Thymus (tissue), 11 donors: Measurements from ENCODE around the gene HOXA13. TPM values are rescaled to one million over a fixed set of nuclear protein-coding genes. Genes with fewer than 3 reads are reported as not detected.

Experiments
- DNase-seq, 9 donors: peaks; one replicate each; pipeline ENCODE4 v3.0.0-alpha.2; 2013; ENCODE audit warnings: low spot score in 9 of 9, low read depth in 6 of 9, missing footprints in 1 of 9
- H3K27ac ChIP-seq, 2 donors: one replicate each; pipeline ENCODE4 v1.5.1; 2013; ENCODE audit warnings: control low read depth in 1 of 2, low read depth in 1 of 2, low read length in 1 of 2, mild to moderate bottlenecking in 1 of 2, moderate library complexity in 1 of 2
- H3K27me3 ChIP-seq, 2 donors: one replicate each; pipeline ENCODE4 v1.5.1; 2013; ENCODE audit warnings: low read length in 1 of 2; ENCODE audit not compliant: control insufficient read depth in 2 of 2, insufficient read depth in 1 of 2
- H3K36me3 ChIP-seq, 2 donors: one replicate each; pipeline ENCODE4 v1.5.1; 2013; ENCODE audit warnings: low read length in 1 of 2, mild to moderate bottlenecking in 1 of 2, moderate library complexity in 1 of 2; ENCODE audit not compliant: control insufficient read depth in 2 of 2, insufficient read depth in 2 of 2
- H3K4me1 ChIP-seq, 2 donors: one replicate each; pipeline ENCODE4 v1.5.1; 2013; ENCODE audit warnings: low read length in 2 of 2; ENCODE audit not compliant: control insufficient read depth in 2 of 2, insufficient read depth in 2 of 2
- H3K4me3 ChIP-seq, 2 donors: one replicate each; pipeline ENCODE4 v1.5.1; 2013; ENCODE audit warnings: low read length in 2 of 2, control low read depth in 1 of 2, mild to moderate bottlenecking in 1 of 2
- H3K9me3 ChIP-seq, 2 donors: one replicate each; pipeline ENCODE4 v1.5.1; 2013; ENCODE audit warnings: low read length in 1 of 2, mild to moderate bottlenecking in 1 of 2; ENCODE audit not compliant: control insufficient read depth in 2 of 2, insufficient read depth in 1 of 2
- WGBS: extraction: QIAGEN DNeasy Blood & Tissue Kit; methylation state at CpG from one replicate; pipeline ENCODE4 v1.1.7; 2013; 5-methylcytosine and 5-hydroxymethylcytosine counted together
- polyA plus RNA-seq: library from polyadenylated mRNA; stranded (reverse); fragments of 200-250 nt; gene quantifications from one replicate; pipeline ENCODE4 v1.2.3, GENCODE V29; 2013
- total RNA-seq: library from RNA; stranded (reverse); fragments of 120-200 nt; gene quantifications from one replicate; pipeline ENCODE4 v1.2.4, GENCODE V29; 2013
- donor health status: healthy.

Gene HOXA13
- total and polyA plus RNA-seq, 2 donors, result 0.02 TPM; not detected in 1

GRCh38 chr7:27244488-27245123 is 44.7 kb upstream of the HOXA13 start:
- DNase-seq, result no peak
- H3K4me1 ChIP-seq, result peaks cover 0 to 8% of the 10 kb centered on the region in 2 donors
- WGBS, result 16% methylated on average over 18 of the region's 18 CpGs
- H3K36me3 ChIP-seq, result no peaks in the 10 kb centered on the region
- peaks cover 0 to 3% of the 10 kb centered on the region in 2 donors for H3K9me3 ChIP-seq
- no peak overlapping the region for H3K27ac ChIP-seq
- H3K4me3 ChIP-seq, result no peak overlapping the region
- peaks cover 92 to 100% of the 10 kb centered on the region in 2 donors for H3K27me3 ChIP-seq

GRCh38 chr7:27243340-27244163 is 43.7 kb upstream of the HOXA13 start:
- no peak overlapping the region for H3K4me3 ChIP-seq
- H3K27ac ChIP-seq, result no peak overlapping the region
- 6% methylated on average over 43 of the region's 43 CpGs for WGBS
- H3K36me3 ChIP-seq, result no peaks in the 10 kb centered on the region
- peaks cover 0 to 3% of the 10 kb centered on the region in 2 donors for H3K9me3 ChIP-seq
- H3K4me1 ChIP-seq, result peaks cover 0 to 9% of the 10 kb centered on the region in 2 donors
- no peak for DNase-seq
- H3K27me3 ChIP-seq, result peaks cover 91 to 100% of the 10 kb centered on the region in 2 donors

- Histone ChIP-seq H3K9me3 (peaks cover 0 to 3% of the 10 kb centered on the region in 2 donors), H3K36me3 (no peaks in the 10 kb centered on the region), H3K27ac (no peak within 1 kb of the TSS), H3K4me1 (peaks cover 0 to 9% of the 10 kb centered on the region in 2 donors), H3K4me3 (no peak within 1 kb of the TSS), H3K27me3 (peaks cover 90 to 100% of the 10 kb centered on the region in 2 donors)
- WGBS, result 4% methylated on average over 62 of the region's 62 CpGs
- DNase-seq, result peak in 2 of 9 donors; percentile 21 to 40
Observed at GRCh38 chr7:27242555-27243339, 42.9 kb upstream of the HOXA13 start, which contains the start of gene EVX1. Gene EVX1 (plus strand): TSS chr7:27242802. CDS start chr7:27243031, 229 bp downstream.

GRCh38 chr7:27242154-27242553 is 42.3 kb upstream of the HOXA13 start:
- DNase-seq, result no peak
- H3K4me1 ChIP-seq, result peaks cover 0 to 9% of the 10 kb centered on the region in 2 donors
- H3K9me3 ChIP-seq, result peaks cover 0 to 3% of the 10 kb centered on the region in 2 donors
- no peaks in the 10 kb centered on the region for H3K36me3 ChIP-seq
- 11% methylated on average over 14 of the region's 14 CpGs for WGBS
- H3K4me3 ChIP-seq, result no peak overlapping the region
- H3K27me3 ChIP-seq, result peaks cover 87 to 100% of the 10 kb centered on the region in 2 donors
- H3K27ac ChIP-seq, result no peak overlapping the region

GRCh38 chr7:27241189-27242056 is 41.5 kb upstream of the HOXA13 start:
- no peak overlapping the region for H3K27ac ChIP-seq
- no peak for DNase-seq
- H3K9me3 ChIP-seq, result peaks cover 0 to 3% of the 10 kb centered on the region in 2 donors
- H3K4me1 ChIP-seq, result peaks cover 0 to 9% of the 10 kb centered on the region in 2 donors
- peaks cover 87 to 100% of the 10 kb centered on the region in 2 donors for H3K27me3 ChIP-seq
- no peaks in the 10 kb centered on the region for H3K36me3 ChIP-seq
- H3K4me3 ChIP-seq, result no peak overlapping the region
- WGBS, result 18% methylated on average over 17 of the region's 17 CpGs

- H3K4me1 ChIP-seq, result peaks cover 0 to 14% of the 10 kb centered on the region in 2 donors
- H3K9me3 ChIP-seq, result peaks cover 1 to 3% of the 10 kb centered on the region in 2 donors
- no peak for DNase-seq
- H3K27me3 ChIP-seq, result peaks cover 88 to 100% of the 10 kb centered on the region in 2 donors
- 7% methylated on average over 18 of the region's 18 CpGs for WGBS
- H3K36me3 ChIP-seq, result no peaks in the 10 kb centered on the region
- no peak overlapping the region for H3K4me3 ChIP-seq
- H3K27ac ChIP-seq, result no peak overlapping the region
Observed at GRCh38 chr7:27240015-27240731, 40.3 kb upstream of the HOXA13 start.

GRCh38 chr7:27239387-27240014 is 39.6 kb upstream of the HOXA13 start:
- no peak for DNase-seq
- Histone ChIP-seq H3K36me3 (no peaks in the 10 kb centered on the region), H3K4me3 (no peak overlapping the region), H3K4me1 (peaks cover 0 to 15% of the 10 kb centered on the region in 2 donors), H3K27ac (no peak overlapping the region), H3K9me3 (peaks cover 1 to 3% of the 10 kb centered on the region in 2 donors), H3K27me3 (peaks cover 87 to 100% of the 10 kb centered on the region in 2 donors)
- WGBS, result 3% methylated on average over 55 of the region's 55 CpGs
